ENCODE data around the gene PLEKHM3. TPM values are rescaled to one million over a fixed set of nuclear protein-coding genes. Genes with fewer than 3 reads are reported as not detected.

PLEKHM3 gene
- total and polyA plus RNA-seq, 2 of the 13 experiments (the other 11 are each of a cell fraction or from before 2014, with no cell fraction given) = 4.5 to 4.7 TPM

DNA sequence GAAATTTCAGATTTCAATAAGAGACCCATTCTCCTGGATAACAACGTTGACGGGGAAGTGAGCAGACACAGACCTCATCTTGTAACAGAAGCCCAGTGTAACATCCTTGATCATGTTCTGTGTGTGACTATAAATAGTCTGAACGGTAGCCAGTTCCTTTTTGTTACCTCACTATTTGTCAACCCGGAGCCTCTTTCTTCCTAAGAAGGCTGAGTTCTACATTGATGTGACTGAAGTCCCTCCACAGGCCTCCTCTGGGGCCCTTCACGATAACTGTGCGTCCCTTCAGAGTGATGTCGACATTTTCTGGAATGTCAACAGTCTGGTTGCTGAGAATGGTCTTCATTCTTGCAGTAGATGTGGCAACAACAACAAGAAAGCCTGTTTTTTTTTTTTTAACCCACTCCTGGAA lies 6.3 kb upstream of the PLEKHM3 start (continued):
- TF ChIP-seq REXO4 (CRISPR knock-in tag; IDR thresholded peaks at IDR 0.05; ENCODE audit: borderline replicate concordance) (no peak), ZNF337 (CRISPR knock-in tag; IDR thresholded peaks at IDR 0.05; ENCODE audit: borderline replicate concordance, low read depth) (no peak), NR1H2 (CRISPR knock-in tag; IDR thresholded peaks at IDR 0.05; ENCODE audit: borderline replicate concordance, low read depth) (no peak), KDM5A (IDR thresholded peaks at IDR 0.05; ENCODE audit: borderline replicate concordance, low read length) (no peak; the same call in 1 of the 2 replicates), ZNF138 (CRISPR knock-in tag; IDR thresholded peaks at IDR 0.05; ENCODE audit: low read depth) (no peak), ZNF547 (CRISPR knock-in tag; IDR thresholded peaks at IDR 0.05) (no peak), TSC22D2 (CRISPR knock-in tag; IDR thresholded peaks at IDR 0.05; ENCODE audit: borderline replicate concordance) (no peak), GABPA (IDR thresholded peaks at IDR 0.05; ENCODE audit: low read depth, low read length) (no peak), GABPA (CRISPR knock-in tag; IDR thresholded peaks at IDR 0.05; ENCODE audit: low read depth) (no peak; the same call in 1 of the 2 replicates), ZMYM4 (CRISPR knock-in tag; IDR thresholded peaks at IDR 0.05) (peak; percentile 58; the same call in 1 of the 2 replicates), CBX5 (CRISPR knock-in tag; IDR thresholded peaks at IDR 0.05; ENCODE audit: borderline replicate concordance) (peak; percentile 67; the same call in 1 of the 2 replicates), DNMT1 (CRISPR knock-in tag; IDR thresholded peaks at IDR 0.05) (no peak), DR1 (CRISPR knock-in tag; IDR thresholded peaks at IDR 0.05) (no peak), ZNF350 (CRISPR knock-in tag; IDR thresholded peaks at IDR 0.05; ENCODE audit: borderline replicate concordance, low read depth) (no peak), RAD21 (CRISPR knock-in tag; IDR thresholded peaks at IDR 0.05) (no peak), ZBTB3 (CRISPR knock-in tag; IDR thresholded peaks at IDR 0.05; ENCODE audit: borderline replicate concordance, low read depth) (no peak), ZNF782 (CRISPR knock-in tag; IDR thresholded peaks at IDR 0.05; ENCODE audit: borderline replicate concordance) (no peak), YEATS2 (CRISPR knock-in tag; IDR thresholded peaks at IDR 0.05; ENCODE audit: borderline replicate concordance) (peak; percentile 62; the same call in 1 of the 2 replicates), ATAD3A (CRISPR knock-in tag; IDR thresholded peaks at IDR 0.05) (no peak)
- TF ChIP-seq, protein P1, sequence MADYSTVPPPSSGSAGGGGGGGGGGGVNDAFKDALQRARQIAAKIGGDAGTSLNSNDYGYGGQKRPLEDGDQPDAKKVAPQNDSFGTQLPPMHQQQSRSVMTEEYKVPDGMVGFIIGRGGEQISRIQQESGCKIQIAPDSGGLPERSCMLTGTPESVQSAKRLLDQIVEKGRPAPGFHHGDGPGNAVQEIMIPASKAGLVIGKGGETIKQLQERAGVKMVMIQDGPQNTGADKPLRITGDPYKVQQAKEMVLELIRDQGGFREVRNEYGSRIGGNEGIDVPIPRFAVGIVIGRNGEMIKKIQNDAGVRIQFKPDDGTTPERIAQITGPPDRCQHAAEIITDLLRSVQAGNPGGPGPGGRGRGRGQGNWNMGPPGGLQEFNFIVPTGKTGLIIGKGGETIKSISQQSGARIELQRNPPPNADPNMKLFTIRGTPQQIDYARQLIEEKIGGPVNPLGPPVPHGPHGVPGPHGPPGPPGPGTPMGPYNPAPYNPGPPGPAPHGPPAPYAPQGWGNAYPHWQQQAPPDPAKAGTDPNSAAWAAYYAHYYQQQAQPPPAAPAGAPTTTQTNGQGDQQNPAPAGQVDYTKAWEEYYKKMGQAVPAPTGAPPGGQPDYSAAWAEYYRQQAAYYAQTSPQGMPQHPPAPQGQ (CRISPR knock-in tag; IDR thresholded peaks at IDR 0.05; ENCODE audit: borderline replicate concordance) = no peak
- TF ChIP-seq, protein P2, sequence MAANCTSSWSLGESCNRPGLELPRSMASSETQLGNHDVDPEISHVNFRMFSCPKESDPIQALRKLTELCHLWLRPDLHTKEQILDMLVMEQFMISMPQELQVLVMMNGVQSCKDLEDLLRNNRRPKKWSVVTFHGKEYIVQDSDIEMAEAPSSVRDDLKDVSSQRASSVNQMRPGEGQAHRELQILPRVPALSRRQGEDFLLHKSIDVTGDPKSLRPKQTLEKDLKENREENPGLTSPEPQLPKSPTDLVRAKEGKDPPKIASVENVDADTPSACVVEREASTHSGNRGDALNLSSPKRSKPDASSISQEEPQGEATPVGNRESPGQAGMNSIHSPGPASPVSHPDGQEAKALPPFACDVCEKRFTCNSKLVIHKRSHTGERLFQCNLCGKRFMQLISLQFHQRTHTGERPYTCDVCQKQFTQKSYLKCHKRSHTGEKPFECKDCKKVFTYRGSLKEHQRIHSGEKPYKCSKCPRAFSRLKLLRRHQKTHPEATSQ (CRISPR knock-in tag; IDR thresholded peaks at IDR 0.05; ENCODE audit: borderline replicate concordance) = no peak
- TF ChIP-seq, protein P3, sequence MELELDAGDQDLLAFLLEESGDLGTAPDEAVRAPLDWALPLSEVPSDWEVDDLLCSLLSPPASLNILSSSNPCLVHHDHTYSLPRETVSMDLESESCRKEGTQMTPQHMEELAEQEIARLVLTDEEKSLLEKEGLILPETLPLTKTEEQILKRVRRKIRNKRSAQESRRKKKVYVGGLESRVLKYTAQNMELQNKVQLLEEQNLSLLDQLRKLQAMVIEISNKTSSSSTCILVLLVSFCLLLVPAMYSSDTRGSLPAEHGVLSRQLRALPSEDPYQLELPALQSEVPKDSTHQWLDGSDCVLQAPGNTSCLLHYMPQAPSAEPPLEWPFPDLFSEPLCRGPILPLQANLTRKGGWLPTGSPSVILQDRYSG (CRISPR knock-in tag; IDR thresholded peaks at IDR 0.05) = no peak
- TF ChIP-seq, protein P4, sequence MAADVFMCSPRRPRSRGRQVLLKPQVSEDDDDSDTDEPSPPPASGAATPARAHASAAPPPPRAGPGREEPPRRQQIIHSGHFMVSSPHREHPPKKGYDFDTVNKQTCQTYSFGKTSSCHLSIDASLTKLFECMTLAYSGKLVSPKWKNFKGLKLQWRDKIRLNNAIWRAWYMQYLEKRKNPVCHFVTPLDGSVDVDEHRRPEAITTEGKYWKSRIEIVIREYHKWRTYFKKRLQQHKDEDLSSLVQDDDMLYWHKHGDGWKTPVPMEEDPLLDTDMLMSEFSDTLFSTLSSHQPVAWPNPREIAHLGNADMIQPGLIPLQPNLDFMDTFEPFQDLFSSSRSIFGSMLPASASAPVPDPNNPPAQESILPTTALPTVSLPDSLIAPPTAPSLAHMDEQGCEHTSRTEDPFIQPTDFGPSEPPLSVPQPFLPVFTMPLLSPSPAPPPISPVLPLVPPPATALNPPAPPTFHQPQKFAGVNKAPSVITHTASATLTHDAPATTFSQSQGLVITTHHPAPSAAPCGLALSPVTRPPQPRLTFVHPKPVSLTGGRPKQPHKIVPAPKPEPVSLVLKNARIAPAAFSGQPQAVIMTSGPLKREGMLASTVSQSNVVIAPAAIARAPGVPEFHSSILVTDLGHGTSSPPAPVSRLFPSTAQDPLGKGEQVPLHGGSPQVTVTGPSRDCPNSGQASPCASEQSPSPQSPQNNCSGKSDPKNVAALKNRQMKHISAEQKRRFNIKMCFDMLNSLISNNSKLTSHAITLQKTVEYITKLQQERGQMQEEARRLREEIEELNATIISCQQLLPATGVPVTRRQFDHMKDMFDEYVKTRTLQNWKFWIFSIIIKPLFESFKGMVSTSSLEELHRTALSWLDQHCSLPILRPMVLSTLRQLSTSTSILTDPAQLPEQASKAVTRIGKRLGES (CRISPR knock-in tag; IDR thresholded peaks at IDR 0.05; ENCODE audit: borderline replicate concordance) = no peak

Measured in HepG2 (cell line).